GM21526 (cell line): Measurements from ENCODE around the gene SHOC2.

Experiments
- ATAC-seq: cut with Tn5 transposase; IDR thresholded peaks from one replicate; pipeline ENCODE4 v1.9.1; 2021; ENCODE audit warnings: moderate library complexity; ENCODE audit not compliant: unreplicated experiment, low FRiP score

Gene SHOC2

DNA sequence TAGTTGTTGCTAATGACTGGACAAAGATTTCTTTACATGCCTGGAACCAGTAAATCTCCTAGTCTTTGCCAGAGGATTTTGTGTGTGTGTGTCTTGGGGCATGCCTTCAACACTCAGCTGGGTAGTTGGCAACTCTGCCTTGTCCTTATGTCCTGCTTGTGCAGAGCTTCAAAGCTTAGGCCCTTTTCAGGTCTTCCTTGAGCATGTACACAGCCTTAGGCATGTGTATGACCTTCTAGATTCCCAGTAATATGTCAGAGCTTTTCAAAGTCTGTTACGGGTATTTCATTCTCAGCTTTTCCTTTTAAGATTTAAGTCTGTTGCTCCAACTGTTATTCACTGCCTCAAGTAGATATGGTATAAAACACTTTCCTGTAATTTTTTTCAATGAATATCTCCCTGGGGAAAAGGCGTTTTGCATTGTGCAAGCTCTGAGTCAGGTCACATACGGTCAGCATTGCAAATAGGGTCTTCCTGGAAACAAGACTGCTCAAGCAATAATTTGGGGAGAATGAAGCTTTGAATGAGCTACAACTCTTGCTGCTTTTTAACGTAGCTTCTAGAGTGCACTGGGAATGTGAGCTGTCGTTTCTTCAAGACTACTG is 25.5 kb downstream of the SHOC2 start:
- no peak for ATAC-seq

DNA sequence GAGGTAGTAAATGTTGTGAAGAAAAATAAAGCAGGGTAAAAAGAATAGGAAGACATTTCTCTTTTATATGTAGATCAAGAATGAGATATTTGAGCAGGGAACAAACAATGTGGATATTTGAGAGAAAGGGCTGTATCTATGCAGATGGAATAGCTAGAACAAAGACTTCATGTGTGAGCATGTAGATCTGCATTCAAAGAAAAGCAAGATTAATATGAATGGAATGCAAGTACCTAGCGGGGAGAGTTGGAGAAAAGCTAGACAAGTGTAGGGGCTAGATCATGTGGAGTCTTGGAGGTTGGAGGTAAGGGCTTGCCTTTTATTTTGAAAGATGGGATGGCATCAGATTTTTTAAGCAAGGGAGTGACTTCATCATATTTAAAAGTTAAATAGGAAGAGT is 27.1 kb downstream of the SHOC2 start:
- no peak for ATAC-seq

DNA sequence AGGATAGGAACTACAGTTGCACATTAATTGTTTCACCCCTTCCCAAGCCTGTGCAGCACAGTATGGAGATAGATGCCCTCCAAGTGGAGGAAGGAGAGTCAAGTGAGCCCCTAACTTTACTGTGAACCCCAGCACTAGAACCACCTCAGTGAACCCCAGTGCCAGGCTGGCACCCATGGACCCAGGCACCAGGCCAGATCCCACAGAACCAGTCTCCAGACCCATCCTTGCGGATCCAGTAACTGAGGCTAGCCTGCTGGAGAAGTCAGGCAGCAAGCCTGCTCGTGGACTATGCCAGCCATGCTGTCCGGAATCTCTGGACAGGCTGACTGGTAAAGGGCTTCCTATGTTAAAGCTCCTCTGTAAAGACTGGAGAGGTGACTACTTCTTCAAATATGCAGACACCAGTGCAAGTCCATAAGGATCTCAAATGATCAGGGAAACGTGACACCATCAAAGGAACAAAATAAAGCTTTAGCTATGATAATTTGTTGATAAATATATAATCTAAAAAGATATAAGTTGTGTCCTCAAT is 27.7 kb downstream of the SHOC2 start:
- ATAC-seq: no peak

DNA sequence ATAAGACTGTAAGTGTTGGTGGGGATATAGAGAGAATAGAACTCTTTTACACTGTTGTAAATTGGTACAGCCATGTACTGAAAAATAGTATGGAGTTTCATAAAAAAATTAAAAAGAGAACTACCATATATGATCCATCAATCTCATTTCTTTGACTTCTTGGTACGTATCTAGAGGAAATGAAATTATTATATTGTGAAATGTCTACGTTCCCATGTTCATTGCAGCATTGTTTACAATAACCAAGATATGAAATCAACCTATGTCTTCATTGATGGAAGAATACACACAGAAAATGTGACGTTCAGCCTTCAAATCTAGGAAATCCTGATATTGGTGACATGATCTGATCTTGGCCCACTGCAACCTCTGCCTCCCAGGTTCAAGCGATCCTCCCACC is 32.0 kb downstream of the SHOC2 start:
- no peak for ATAC-seq

DNA sequence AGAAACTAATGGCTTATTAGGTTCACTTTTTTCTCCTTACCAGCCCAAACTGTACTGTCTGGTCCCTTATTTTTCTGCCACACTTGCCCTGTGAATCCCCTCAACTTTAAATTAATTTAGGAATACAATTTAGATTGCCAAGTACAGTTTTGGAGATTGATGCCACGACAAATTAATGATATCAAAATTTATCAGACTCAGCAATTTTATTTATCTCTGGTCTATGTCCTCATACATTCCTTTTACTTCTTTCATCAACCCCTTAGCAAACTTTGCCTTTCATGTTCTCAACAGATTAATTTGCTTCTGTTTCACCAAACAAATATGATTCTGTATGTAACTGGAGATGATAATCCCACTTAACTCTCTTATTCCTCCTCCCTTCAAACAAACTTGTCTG is 38.2 kb downstream of the SHOC2 start:
- ATAC-seq: no peak

DNA sequence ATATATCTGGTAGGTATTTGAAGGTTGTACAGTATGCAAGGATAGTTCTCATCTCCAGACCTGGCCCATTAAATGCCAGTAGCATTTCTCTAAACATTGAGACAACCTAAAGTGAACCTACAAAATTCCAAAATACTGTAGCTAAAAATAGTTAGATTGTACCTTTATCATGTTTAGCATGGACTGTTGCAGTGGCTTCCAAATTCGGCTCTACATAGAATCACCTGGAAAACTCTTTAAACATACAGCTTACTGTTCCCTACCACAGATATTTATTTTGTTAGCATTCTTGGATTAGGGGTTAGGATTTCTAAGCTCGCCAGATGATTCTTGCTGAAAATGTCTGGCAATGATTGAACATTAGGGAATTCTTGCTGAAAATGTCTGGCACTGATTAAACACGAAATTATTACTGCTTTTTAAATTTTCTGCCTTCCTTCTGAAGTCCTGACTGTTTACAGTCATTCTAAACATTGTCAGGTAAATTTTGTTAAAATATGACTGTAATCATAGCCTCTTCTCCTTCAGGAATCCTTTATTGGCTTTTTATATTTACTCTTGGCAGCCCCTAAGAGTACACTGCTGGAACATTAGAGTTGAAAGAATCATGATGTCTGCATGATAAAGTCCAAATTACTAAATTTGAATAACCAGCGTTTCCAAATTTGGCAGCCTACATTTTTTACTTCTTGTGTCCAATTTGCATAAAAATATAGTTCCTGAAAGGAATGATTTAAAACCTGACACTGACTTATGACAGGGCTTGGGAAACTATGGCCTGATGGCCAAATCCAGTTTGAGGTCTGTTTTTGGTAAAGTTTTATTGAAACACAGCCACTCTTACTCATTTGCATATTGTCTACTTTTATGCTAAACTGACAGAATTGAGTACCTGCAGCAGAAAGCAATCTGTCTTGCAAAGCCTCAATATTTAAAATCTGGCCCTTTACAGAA is 40.3 kb downstream of the SHOC2 start:
- no peak for ATAC-seq

DNA sequence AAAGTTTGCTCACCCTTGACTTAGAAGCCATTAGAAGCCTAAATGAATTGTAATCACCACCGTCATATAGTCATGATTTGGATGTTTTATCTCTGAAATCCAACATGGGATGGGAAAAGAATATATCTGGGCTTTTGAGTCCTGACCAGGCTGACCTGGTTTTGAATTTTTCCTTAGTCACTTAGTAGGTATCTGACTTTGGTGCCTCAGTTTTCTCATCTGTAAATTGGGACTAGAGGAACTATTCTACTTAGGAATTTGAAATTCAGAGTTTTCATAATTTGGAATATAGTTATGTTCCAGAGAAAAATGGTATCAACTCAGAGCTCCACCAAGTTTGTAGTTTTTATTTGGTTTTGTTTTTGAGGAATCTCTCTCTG is 40.9 kb downstream of the SHOC2 start:
- ATAC-seq: no peak

DNA sequence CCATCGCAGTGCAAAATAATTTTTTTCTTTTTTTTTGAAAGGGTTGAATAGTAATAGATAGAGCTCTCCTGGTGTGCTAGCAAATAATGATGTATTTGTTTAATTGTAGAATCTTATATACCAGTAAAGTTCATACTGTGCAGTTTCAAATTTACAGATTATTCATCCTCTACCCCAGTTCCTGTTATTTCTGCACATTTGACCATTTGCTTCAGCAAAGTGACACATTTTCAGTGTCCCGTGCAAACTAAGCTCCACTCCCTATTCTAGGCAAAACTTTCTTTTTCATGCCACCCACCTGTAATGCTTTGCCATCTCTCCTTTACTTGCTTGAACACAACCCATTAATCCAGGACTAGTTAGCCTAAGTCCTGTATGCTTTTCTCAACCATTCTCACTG is 43.0 kb downstream of the SHOC2 start:
- no peak for ATAC-seq

DNA sequence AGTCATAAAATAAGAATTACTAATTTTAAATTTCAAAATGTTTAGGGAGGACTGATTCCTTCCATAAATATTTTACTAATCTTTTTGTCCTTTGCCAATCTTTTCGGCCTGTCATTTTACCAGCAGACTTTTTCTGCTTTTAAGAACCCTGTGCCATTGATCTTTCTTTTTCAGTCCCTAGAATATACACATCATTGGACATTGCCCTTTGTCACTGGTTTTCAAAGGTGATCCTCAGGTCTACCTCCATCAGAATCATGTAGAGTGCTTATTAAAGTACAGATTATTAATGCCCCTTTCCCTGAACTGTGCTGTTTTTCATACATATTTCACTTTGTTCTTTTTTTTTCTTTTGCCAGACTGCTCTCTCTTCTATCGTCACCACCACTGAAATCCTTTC is 43.8 kb downstream of the SHOC2 start:
- ATAC-seq: no peak

DNA sequence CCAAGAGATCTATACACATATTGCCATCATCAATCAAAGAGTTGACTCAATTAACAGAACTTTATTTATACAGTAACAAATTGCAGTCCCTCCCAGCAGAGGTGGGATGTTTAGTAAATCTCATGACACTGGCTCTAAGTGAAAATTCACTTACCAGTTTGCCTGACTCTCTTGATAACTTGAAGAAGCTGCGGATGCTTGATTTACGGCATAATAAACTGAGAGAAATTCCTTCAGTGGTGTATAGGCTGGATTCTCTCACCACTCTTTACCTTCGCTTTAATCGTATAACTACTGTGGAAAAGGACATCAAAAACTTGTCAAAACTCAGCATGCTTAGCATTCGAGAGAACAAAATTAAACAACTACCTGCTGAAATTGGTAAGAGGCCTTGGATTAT is 45.3 kb downstream of the SHOC2 start:
- ATAC-seq: no peak

DNA sequence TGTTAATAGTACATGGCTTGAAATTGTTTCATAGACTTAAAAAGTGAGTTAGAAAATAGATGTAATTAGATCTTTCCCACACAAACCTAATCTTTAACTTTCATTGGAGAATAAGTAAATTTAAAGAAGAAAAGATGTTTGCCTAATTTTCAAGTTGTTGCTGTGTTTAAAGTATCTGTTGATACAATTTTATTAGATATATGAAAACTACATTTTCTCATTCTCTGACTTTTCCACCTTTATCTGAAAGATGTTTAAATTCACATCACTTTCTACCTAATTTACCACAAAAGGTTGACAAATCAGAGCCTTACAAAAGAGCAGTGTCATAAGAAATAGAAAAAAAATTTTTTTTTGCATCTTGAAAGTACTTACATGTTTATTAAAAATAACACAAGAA is 45.8 kb downstream of the SHOC2 start:
- ATAC-seq: no peak

DNA sequence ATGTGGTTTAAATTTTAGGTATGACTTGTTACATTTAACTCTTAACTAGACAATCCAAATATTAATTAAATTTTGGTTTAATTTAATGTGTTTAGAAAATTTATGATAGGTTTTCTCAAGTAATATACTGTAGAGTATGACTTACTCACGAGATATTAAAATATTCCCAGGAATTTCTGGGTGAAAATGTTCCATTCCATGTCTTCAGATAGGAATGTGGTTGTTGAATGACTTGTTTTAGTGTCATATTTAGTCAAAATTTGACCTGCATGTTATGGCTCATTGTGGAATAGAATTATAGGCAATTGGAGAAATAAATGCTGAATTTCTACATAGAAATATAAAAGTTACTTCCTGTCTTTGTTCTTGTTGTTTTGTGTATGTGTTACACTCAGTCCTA is 46.7 kb downstream of the SHOC2 start:
- ATAC-seq: no peak

DNA sequence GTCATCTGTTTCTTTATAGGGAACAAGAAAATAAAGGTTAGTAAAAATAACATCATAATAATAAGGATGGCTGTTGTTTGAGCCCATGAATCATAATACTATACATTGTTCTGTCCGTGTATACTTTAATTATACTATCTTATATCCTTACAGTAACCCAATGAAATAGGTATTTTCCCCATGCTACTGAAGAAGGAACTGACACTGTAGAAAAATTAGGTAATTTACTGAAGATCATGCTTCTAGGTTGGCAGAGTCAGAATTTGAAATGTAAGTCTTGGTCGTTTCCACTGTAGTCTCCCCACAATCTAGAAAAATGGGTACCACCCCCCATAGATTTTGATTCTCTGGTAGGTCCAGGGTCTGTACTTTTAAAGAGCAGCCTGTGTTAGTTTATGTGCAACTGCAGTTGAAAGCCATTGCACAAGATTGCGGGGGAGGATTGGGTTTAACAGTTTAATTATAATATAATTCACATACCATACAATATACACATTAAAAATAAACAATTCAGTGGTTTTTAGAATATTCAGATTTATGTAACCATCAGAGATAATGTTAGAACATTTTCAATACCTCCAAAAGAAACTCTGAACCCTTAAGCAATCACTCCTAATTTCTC is 47.7 kb downstream of the SHOC2 start:
- ATAC-seq: no peak

DNA sequence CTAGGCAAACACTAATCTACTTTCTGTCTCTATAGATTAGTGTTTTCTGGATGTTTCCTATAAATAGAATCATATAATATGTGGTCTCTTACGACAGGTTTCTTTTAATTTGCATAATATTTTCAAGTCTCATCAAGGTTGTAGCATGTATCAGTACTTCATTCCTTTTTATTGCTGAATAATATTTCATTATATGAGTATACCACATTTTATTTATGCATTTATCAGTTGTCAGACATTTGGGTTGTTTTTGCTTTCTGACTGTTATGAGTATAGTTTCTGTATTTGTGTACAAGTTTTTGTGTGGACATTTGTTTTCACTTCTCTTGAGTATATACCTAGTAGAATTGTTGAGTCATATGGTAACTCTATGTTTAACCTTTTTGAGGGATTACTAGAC is 48.2 kb downstream of the SHOC2 start:
- no peak for ATAC-seq

DNA sequence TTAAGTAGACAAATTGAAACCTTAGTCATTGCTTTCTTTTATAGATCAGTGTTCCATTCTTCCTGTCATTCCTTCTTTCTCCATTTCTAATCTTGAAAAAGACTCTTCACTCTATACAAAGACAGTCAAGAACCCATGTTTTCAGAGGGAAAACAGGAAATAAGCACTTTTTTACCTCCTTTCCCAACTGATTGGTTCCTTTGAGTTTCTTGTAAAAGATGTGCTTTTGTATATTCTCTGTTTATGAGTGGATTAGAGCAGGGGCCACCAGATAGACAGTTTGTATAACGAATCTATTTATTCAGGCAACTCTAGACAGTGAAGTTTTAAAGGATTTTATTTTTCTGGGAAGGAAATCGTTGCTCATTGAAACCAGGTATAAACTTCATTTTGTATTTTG is 49.8 kb downstream of the SHOC2 start:
- no peak for ATAC-seq

DNA sequence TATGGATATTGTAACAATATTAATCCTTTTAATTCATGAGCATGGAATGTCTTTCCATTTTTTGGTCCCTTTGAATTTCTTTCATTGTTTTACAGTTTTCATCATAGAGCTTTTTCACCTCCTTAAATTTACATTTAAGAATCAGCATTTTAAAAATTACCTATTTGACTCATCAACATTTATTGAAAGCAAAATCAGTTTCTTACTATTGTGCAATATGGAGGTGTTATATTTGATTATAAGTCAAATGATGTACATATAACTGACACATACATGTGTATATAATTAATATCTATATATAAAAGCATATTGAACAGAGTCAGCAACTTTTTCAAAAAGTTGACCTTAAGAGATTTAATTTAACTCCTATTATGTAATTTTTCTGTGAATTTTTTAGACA is 52.2 kb downstream of the SHOC2 start:
- ATAC-seq: no peak

DNA sequence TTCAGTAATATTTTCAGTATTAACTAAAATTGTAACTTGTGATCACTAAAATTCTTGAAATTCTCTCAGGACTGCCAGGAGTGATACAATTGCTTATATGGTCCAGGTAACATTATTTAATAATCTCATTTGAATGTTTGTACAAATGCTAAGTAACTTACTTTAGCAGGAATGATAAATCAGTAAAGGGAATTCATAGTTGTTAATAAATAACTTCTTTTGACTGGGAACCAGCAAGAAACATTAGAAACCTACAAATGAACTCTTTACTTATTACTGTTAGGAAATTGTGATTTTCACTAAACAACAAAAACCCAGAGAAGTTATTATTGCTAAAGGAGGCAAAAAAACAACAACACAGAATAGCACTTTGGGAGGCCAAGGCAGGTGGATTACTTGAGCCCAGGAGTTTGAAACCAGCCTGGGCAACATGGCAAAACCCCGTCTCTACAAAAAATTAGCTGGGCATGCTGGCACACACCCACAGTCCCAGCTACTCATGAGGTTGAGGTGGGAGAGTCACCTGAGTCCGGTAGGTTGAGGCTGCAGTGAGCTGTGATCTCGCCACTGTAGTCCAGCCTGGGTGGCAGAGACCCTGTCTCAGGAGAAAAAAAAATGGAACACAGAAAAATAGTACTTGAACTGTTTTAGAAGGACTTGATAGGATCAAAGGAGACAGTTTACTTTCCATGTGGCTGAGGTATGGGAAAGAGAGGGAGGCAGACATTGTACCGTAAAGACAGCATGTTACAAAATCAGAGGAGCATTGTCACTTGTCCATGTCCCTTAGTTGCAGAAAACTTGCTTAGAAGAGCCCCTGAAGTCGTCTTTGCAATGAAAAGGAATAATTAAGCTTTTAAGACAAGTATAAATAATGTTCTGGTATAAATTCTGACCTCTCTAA is 53.1 kb downstream of the SHOC2 start:
- no peak for ATAC-seq

DNA sequence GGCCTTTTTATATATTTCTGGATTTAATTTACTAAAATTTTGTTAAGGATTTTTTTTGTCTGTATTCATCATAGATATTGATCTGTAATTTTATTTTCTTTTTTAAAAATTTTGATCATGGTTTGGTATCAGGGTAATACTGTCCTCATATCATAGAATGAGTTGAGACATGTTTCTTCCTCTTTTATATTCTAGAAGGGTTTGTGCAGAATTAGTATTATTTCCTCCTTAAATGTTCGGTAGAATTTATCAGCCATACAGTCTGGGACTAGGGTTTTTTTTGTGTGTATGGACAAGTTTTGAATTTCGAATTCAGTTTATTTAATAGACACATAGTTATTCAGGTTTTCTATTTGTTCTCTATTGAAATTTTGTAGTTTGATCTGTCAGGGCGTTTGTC is 54.0 kb downstream of the SHOC2 start:
- no peak for ATAC-seq

DNA sequence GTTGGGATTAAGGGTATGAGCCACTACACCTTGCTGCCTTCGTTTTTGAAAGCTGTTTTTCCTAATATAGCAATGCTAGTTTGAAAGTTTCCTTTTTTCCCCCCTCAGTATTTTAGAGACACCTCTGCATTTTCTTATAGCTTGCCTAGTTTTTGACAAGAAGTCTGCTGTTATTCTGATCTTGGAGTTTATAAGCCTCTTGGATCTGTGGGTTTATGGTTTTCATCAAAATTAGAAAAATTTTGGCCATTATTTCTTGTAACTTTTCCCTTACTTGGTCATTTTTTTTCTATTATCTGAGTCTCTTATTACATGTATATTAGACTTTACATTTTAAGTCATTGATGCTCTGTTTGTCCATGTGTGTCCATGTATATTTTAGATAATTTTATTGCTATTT is 57.2 kb downstream of the SHOC2 start:
- no peak for ATAC-seq

DNA sequence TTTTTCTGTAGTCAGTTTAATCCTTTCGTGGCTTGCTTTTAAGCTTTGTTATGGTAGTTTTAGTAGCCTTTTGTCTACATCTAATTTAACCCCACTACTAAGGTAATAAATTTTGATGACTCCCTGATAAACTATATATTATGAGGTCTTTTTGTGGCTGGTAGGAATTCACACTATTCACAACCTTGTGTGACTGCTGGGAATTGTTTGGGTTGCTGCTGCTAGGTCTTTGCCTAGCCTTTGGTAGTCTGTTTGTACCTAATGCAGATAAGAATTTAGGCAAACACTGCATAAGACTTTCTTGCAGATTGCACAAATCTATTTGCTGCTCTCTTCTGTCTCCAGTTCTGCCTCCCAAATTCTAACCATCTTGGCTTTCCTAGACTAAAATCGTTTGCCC is 58.3 kb downstream of the SHOC2 start:
- ATAC-seq: no peak

DNA sequence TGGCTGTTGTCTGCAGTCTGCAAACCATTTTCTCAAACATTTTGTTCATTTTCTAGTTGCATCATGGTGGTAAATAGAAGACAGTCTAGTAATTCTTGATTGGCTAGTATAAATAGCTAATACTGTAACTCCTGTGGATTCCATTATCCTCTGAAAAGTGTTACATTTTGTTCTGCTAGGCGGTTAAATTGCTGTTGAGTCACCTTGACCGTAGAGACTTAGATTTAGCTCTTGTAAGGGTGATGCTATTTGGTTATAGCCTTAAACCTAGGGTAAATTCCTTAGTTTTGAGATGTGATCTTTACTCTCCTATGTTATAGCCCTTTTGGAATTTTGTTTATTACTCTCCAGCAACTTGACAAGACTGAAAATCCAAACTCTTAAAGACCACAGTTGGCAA is 58.8 kb downstream of the SHOC2 start:
- no peak for ATAC-seq
